Activated CD8-positive, alpha-beta T cell treated with anti-CD3 and anti-CD28 coated beads for 36 hours (primary cell): ENCODE results near the gene DDIAS. TPM values are rescaled to one million over a fixed set of nuclear protein-coding genes. Genes with fewer than 3 reads are reported as not detected.

Experiments
- ATAC-seq: fragments of 200-7000 bp; cut with Tn5 transposase; one replicate; pipeline ENCODE4 v1.10.0; 2021; ENCODE audit warnings: mild to moderate bottlenecking, moderate library complexity
- CTCF ChIA-PET: fragments of 350-600 bp; sonication (Branson Sonifier 250); formaldehyde crosslinking; loops from one replicate; lab custom pipeline; 2021; ENCODE audit warnings: antibody characterized with exemption; lab: Charles Lee
- POLR2A ChIA-PET: fragments of 350-600 bp; sonication (Branson Sonifier 250); formaldehyde crosslinking; loops from one replicate; lab custom pipeline; 2021; ENCODE audit warnings: antibody characterized with exemption; lab: Charles Lee
- DNase-seq: peaks from one replicate; pipeline ENCODE4 v3.0.0-alpha.2; 2020
- H3K27ac Mint-ChIP-seq: one replicate; pipeline ENCODE4 v1.8.0; 2021; ENCODE audit warnings: mild to moderate bottlenecking, mixed read lengths
- H3K27me3 Mint-ChIP-seq: one replicate; pipeline ENCODE4 v1.8.0; 2021; ENCODE audit warnings: mixed read lengths
- H3K36me3 Mint-ChIP-seq: one replicate; pipeline ENCODE4 v1.8.0; 2021; ENCODE audit warnings: low read depth, mixed read lengths
- H3K4me1 Mint-ChIP-seq: one replicate; pipeline ENCODE4 v1.8.0; 2021; ENCODE audit warnings: low read depth, mixed read lengths
- H3K4me3 Mint-ChIP-seq: one replicate; pipeline ENCODE4 v1.8.0; 2021; ENCODE audit warnings: mild to moderate bottlenecking, moderate library complexity, mixed read lengths
- H3K9me3 Mint-ChIP-seq: one replicate; pipeline ENCODE4 v1.8.0; 2021; ENCODE audit warnings: mixed read lengths
- intact Hi-C: fragments of 100-400 bp; cut with micrococcal nuclease; formaldehyde crosslinking; loops from one replicate; pipeline ENCODE4 v1.10.0; 2022
- total RNA-seq, 2 experiments: library from RNA; stranded (reverse); gene quantifications; one replicate each; pipeline ENCODE4 v1.2.3, GENCODE V29; 2021
- TF ChIP-seq, protein P1 (sequence below): fragments of 200-600 bp; IDR thresholded peaks from one replicate; pipeline ENCODE4 v1.8.0; 2022; ENCODE audit warnings: antibody characterized with exemption, mild to moderate bottlenecking

The DDIAS gene
- total RNA-seq, 2 experiments from 2014 or later, result 19.5 to 22.3 TPM

GRCh38 chr11:82858133-82858532, 43.4 kb upstream of the DDIAS start:
- TF ChIP-seq, protein P1, sequence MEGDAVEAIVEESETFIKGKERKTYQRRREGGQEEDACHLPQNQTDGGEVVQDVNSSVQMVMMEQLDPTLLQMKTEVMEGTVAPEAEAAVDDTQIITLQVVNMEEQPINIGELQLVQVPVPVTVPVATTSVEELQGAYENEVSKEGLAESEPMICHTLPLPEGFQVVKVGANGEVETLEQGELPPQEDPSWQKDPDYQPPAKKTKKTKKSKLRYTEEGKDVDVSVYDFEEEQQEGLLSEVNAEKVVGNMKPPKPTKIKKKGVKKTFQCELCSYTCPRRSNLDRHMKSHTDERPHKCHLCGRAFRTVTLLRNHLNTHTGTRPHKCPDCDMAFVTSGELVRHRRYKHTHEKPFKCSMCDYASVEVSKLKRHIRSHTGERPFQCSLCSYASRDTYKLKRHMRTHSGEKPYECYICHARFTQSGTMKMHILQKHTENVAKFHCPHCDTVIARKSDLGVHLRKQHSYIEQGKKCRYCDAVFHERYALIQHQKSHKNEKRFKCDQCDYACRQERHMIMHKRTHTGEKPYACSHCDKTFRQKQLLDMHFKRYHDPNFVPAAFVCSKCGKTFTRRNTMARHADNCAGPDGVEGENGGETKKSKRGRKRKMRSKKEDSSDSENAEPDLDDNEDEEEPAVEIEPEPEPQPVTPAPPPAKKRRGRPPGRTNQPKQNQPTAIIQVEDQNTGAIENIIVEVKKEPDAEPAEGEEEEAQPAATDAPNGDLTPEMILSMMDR, result no peak
- CTCF ChIA-PET, result interaction anchor here (1.6 to 2.5 kb wide), 3 partner anchors 9 to 141 kb away, joined by 8 to 12 read pairs (median 8); no protein-coding TSS in a partner anchor
- intact Hi-C loops, result no loop called here
- POLR2A ChIA-PET, result no interaction called here
- Mint-ChIP-seq H3K4me1 (peaks cover 8% of the 10 kb centered on the region), H3K9me3 (no peaks in the 10 kb centered on the region), H3K27me3 (no peaks in the 10 kb centered on the region), H3K4me3 (no peak overlapping the region), H3K36me3 (peaks cover 6% of the 10 kb centered on the region), H3K27ac (no peak overlapping the region)
- ATAC-seq, result no peak
- DNase-seq, result no peak

- POLR2A ChIA-PET, result no interaction called here
- ATAC-seq, result no peak
- Mint-ChIP-seq H3K4me1 (peaks cover 13% of the 10 kb centered on the region), H3K27ac (no peak overlapping the region), H3K27me3 (no peaks in the 10 kb centered on the region), H3K36me3 (peaks cover 6% of the 10 kb centered on the region), H3K9me3 (no peaks in the 10 kb centered on the region), H3K4me3 (no peak overlapping the region)
- CTCF ChIA-PET, result interaction anchor here (1.6 to 2.5 kb wide), 3 partner anchors 8 to 141 kb away, joined by 5 to 12 read pairs (median 8); no protein-coding TSS in a partner anchor
- TF ChIP-seq, protein P1, result no peak
- intact Hi-C loops, result no loop called here
- no peak for DNase-seq
These were observed 42.9 kb upstream of the DDIAS start for GRCh38 chr11:82858556-82859091.

- TF ChIP-seq, protein P1, result no peak
- H3K9me3 Mint-ChIP-seq, result no peaks in the 10 kb centered on the region
- peaks cover 15% of the 10 kb centered on the region for H3K4me1 Mint-ChIP-seq
- POLR2A ChIA-PET, result no interaction called here
- CTCF ChIA-PET, result interaction anchor here (1.0 to 2.5 kb wide), 4 partner anchors 8 to 143 kb away, joined by 3 to 12 read pairs (median 6); no protein-coding TSS in a partner anchor
- H3K27ac Mint-ChIP-seq, result no peak overlapping the region
- intact Hi-C loops, result no loop called here
- H3K36me3 Mint-ChIP-seq, result peaks cover 6% of the 10 kb centered on the region
- DNase-seq, result no peak
- H3K27me3 Mint-ChIP-seq, result no peaks in the 10 kb centered on the region
- ATAC-seq, result no peak
- H3K4me3 Mint-ChIP-seq, result no peak overlapping the region
These were observed 41.8 kb upstream of the DDIAS start for GRCh38 chr11:82859750-82860149.

DNA sequence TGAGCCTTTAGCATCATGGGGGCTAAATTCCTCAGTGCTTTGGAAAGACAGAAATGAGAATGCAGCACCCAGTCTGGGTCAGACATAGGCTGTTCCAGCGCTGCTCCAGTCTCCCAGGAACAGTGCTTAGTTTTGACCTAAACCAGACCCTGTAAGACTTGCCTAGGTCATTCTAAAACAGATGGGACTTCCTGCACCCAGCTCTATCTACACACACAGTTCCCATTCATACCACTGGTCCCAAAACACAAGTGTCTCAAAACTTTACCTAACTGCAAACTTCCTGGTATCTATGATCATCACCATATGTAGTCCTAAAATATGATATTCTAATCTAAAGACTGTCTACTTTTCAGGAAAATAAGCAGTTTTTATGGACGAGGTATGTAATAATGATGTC, 39.2 kb upstream of the DDIAS start:
- no peak overlapping the region for H3K4me3 Mint-ChIP-seq
- intact Hi-C loops, result loop anchor here (2.0 kb wide), 1 partner anchor 144 kb away; no protein-coding TSS in a partner anchor
- no peaks in the 10 kb centered on the region for H3K9me3 Mint-ChIP-seq
- ATAC-seq (no peak), DNase-seq (no peak)
- CTCF ChIA-PET, result interaction anchor here (0.5 to 1.4 kb wide), 3 partner anchors 10 to 161 kb away, joined by 3 to 5 read pairs (median 3); no protein-coding TSS in a partner anchor
- no peak overlapping the region for H3K27ac Mint-ChIP-seq
- H3K27me3 Mint-ChIP-seq, result no peaks in the 10 kb centered on the region
- peaks cover 18% of the 10 kb centered on the region for H3K4me1 Mint-ChIP-seq
- H3K36me3 Mint-ChIP-seq, result peaks cover 3% of the 10 kb centered on the region
- POLR2A ChIA-PET, result interaction anchor here (0.6 to 1.0 kb wide), 2 partner anchors 9 to 21 kb away, joined by 3 read pairs; no protein-coding TSS in a partner anchor
- TF ChIP-seq, protein P1, result no peak

DNA sequence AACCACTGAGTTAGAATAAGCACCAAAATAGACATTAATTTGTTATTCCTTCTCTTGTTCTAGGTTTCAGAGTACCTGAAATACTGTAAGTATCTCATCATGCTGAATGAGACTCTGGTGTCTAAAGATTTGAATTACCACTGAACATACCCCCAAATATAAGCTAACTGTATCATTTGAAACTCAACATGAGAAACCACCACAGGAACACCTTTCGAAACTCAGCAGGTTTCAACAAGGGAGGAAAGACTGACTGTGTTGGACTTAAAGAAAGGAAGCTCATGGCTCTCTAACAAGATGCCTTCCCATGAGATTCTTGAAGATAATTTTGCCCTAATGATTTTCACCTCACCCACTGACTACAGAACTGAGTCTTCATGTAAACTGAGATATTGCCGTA, 38.3 kb upstream of the DDIAS start:
- intact Hi-C loops, result loop anchor here (2.0 kb wide), 1 partner anchor 144 kb away; no protein-coding TSS in a partner anchor
- CTCF ChIA-PET, result interaction anchor here (1.2 to 1.4 kb wide), 2 partner anchors 10 to 146 kb away, joined by 5 read pairs; no protein-coding TSS in a partner anchor
- ATAC-seq, result no peak
- Mint-ChIP-seq H3K27me3 (no peaks in the 10 kb centered on the region), H3K4me3 (no peak overlapping the region), H3K27ac (no peak overlapping the region), H3K36me3 (no peaks in the 10 kb centered on the region), H3K4me1 (peaks cover 22% of the 10 kb centered on the region), H3K9me3 (no peaks in the 10 kb centered on the region)
- TF ChIP-seq, protein P1, result no peak
- POLR2A ChIA-PET, result interaction anchor here (0.6 to 1.0 kb wide), 2 partner anchors 10 to 358 kb away, joined by 3 read pairs; no protein-coding TSS in a partner anchor
- no peak for DNase-seq
